Measurements from ENCODE around the gene CDON. TPM values are rescaled to one million over a fixed set of nuclear protein-coding genes. Genes with fewer than 3 reads are reported as not detected.

CDON gene
- total RNA-seq, 1 donor from 2014 or later: 0.24 TPM

DNA sequence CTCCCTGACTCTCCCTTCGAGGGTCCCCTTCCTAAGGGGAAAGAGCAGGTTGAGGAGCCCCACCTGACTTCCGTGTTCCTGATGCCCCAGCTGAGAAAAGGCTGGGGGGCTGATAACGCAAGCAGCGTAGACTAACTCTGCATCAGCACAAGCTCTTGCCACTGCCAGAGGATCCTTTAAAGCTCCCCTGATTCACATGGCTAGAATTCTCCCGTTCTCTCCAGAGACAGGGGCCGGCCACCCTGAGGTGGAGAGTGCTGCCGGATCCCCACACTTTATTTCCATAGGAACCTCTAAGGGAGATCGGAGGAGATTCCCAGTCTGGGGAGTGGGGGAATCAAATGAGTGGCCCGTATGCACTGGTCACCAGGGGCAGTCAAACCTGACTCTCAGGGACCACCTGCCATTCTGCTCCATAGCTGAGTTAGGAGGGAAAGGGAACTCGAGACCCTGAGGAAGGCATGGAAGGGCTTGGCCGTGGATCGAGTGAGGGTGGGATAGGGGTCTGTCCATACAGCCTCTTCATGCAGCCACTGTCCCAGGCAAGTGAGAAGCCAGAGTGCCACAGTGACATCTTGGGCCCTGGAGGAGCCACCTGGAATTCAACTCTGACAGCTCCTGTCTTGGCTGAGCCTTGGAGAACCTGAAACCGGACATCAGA is 118.2 kb downstream of the CDON start:
- intact Hi-C loops (cut with micrococcal nuclease): no loop called here
- no peak for DNase-seq
- H3K4me1 Mint-ChIP-seq: no peaks in the 10 kb centered on the region
- no peaks in the 10 kb centered on the region for H3K36me3 Mint-ChIP-seq (ENCODE audit: low read depth)
- no peaks in the 10 kb centered on the region for H3K9me3 Mint-ChIP-seq
- ATAC-seq (ENCODE audit: low read depth): no peak
- POLR2A ChIA-PET: no interaction called here
- H3K27ac Mint-ChIP-seq: no peak overlapping the region
- TF ChIP-seq, protein P1, sequence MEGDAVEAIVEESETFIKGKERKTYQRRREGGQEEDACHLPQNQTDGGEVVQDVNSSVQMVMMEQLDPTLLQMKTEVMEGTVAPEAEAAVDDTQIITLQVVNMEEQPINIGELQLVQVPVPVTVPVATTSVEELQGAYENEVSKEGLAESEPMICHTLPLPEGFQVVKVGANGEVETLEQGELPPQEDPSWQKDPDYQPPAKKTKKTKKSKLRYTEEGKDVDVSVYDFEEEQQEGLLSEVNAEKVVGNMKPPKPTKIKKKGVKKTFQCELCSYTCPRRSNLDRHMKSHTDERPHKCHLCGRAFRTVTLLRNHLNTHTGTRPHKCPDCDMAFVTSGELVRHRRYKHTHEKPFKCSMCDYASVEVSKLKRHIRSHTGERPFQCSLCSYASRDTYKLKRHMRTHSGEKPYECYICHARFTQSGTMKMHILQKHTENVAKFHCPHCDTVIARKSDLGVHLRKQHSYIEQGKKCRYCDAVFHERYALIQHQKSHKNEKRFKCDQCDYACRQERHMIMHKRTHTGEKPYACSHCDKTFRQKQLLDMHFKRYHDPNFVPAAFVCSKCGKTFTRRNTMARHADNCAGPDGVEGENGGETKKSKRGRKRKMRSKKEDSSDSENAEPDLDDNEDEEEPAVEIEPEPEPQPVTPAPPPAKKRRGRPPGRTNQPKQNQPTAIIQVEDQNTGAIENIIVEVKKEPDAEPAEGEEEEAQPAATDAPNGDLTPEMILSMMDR (IDR thresholded peaks at IDR 0.05): no peak
- CTCF ChIA-PET: no interaction called here
- no peak overlapping the region for H3K4me3 Mint-ChIP-seq
- peaks cover 2% of the 10 kb centered on the region for H3K27me3 Mint-ChIP-seq

DNA sequence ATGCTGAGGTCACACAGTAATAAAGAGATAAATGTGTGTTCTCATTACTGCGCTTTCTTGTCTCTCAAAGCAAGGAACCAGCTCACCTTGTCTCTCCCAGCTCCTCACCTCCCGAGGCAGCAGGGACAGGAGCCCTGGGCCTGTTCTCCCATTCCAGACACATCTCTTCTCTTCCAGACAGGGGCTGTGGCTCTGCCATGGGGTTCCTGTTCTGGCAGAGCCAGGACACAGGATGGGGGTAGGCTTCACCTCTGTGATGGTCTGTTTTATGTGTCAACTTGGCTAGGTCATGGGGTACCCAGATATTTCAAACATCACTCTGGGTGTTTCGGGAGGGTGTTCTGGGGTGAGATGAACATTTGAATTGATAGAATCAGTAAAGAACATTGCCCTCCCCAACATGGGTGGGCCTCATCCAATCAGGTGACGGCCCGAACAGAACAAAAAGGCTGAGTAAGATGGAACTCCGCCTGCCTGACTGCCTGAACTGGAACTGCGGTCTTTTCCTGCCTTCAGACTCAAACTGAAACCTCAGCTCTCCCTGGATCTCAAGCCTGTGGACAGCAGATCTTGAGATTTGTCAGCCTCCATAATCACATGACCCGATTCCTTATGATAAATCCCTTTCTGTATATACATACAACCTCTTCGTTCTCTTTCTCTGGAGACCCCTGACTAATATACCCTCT is 118.9 kb downstream of the CDON start:
- TF ChIP-seq, protein P1 (IDR thresholded peaks at IDR 0.05): no peak
- ChIA-PET CTCF (interaction anchor here (1.1 kb wide), 1 partner anchor 19 kb away, joined by 4 read pairs; no protein-coding TSS in a partner anchor), POLR2A (no interaction called here)
- ATAC-seq (ENCODE audit: low read depth) (no peak), DNase-seq (no peak)
- no peaks in the 10 kb centered on the region for H3K4me1 Mint-ChIP-seq
- intact Hi-C loops (cut with micrococcal nuclease): no loop called here
- H3K36me3 Mint-ChIP-seq (ENCODE audit: low read depth): no peaks in the 10 kb centered on the region
- H3K4me3 Mint-ChIP-seq: no peak overlapping the region
- no peak overlapping the region for H3K27ac Mint-ChIP-seq
- H3K9me3 Mint-ChIP-seq: no peaks in the 10 kb centered on the region
- H3K27me3 Mint-ChIP-seq: peaks cover 2% of the 10 kb centered on the region

DNA sequence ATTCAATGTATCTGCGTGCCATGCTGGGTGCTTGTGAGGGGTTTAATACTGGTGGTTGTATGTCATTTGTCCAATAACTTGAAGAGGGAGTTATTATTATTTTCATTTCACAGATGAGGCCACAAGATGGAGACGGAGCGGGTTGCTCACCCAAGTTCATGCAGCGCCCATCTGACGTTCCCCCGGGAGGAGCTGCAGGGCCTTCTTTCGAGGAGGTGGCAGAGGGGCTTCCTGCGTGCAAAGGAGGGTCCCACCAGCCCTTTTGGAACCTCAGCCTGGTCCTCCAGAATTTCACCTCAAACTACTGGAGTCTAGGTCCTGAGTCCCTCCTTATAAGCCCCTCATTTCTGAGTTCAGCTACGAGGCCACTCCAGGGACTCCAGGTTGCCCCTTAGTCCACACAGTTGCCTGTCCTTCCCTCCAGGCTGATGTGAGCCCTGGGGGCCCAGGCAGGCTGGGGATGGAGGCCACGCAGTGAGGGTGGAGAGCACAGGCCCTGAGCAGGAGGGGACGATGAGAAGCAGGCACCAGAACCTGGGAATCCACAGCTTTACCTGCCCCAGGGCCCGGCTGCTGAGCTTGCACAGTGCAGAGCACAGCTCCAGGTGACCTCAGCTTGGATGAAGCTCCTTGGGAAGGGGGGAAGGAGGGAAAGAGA is 119.8 kb downstream of the CDON start:
- intact Hi-C loops (cut with micrococcal nuclease): loop anchor here (1.0 kb wide), 1 partner anchor 251 kb away; no protein-coding TSS in a partner anchor
- Mint-ChIP-seq H3K36me3 (ENCODE audit: low read depth) (no peaks in the 10 kb centered on the region), H3K4me1 (no peaks in the 10 kb centered on the region), H3K4me3 (no peak overlapping the region), H3K27ac (no peak overlapping the region), H3K27me3 (peaks cover 2% of the 10 kb centered on the region), H3K9me3 (no peaks in the 10 kb centered on the region)
- TF ChIP-seq, protein P1 (IDR thresholded peaks at IDR 0.05): no peak
- ChIA-PET CTCF (interaction anchor here (1.1 kb wide), 1 partner anchor 18 kb away, joined by 4 read pairs; no protein-coding TSS in a partner anchor), POLR2A (no interaction called here)
- DNase-seq (no peak), ATAC-seq (ENCODE audit: low read depth) (no peak)

DNA sequence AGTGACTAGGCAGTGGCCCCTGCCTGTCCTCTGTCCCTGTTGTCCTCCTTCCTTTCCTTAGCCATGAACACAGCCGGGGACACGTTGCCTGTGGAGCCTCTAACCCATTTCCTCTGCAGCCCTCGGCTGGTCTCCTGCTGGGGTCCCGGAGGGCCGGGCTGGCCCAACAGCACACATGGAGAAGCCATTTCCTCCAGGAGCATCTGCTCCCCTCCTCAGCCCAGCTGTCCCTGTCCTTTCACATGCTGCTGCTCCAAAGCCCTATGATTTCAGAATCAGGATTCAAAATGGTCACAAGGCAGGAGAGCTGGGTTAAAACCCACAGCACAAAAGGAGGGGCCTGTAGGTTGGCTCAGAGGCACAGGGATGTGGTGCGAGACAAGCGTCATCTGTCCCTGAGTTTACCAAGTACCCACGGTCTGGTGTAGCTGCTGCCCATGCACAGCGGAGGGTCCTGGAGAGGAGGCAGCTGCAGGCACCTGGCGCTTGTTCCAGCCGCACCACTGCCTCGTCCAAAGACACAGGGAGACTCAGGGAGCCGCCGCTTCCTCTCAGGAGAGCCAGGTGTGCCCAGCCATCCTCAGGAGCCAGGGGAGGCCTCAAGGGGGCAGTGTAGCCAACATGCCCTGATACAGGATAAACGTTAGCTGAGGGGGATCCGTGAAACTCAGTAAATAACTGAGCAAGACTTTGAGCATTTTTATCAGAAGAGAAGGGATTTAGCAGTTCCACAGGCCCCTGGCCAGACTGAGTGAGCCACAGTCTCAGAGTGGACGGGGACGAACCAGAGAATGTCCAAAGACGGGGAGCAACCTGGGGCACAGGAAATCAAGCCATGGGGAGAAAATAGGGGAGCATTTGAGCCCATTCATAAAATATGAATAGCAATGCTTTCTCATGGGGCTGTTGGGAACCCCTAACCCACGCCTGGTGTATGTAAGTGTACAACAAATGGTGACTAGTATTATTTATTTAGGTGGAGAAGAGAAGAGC is 120.8 kb downstream of the CDON start:
- TF ChIP-seq, protein P1 (IDR thresholded peaks at IDR 0.05): no peak
- POLR2A ChIA-PET: no interaction called here
- Mint-ChIP-seq H3K36me3 (ENCODE audit: low read depth) (no peaks in the 10 kb centered on the region), H3K4me1 (no peaks in the 10 kb centered on the region), H3K27ac (no peak overlapping the region), H3K4me3 (no peak overlapping the region), H3K9me3 (no peaks in the 10 kb centered on the region), H3K27me3 (no peaks in the 10 kb centered on the region)
- intact Hi-C loops (cut with micrococcal nuclease): loop anchor here (1.0 kb wide), 1 partner anchor 252 kb away; no protein-coding TSS in a partner anchor
- CTCF ChIA-PET: interaction anchor here (0.9 to 1.0 kb wide), 2 partner anchors 252 kb away, joined by 3 read pairs; no protein-coding TSS in a partner anchor
- ATAC-seq (ENCODE audit: low read depth) (no peak), DNase-seq (no peak)
